CD4-positive, alpha-beta T cell treated with Interleukin-17A for 4 hours (primary cell): ENCODE results near the gene PDZRN3.

Source experiments
- DNase-seq: peaks from one replicate; pipeline ENCODE4 v3.0.0-alpha.2; 2020; ENCODE audit warnings: mixed read lengths

The PDZRN3 gene

GRCh38 chr3:73624821-73625665 is at the start of gene PDZRN3:
PDZRN3 (minus strand) TSS chr3:73624941.
- no peak for DNase-seq

- no peak for DNase-seq
Observed at GRCh38 chr3:73674280-73674679, 49.5 kb upstream of the PDZRN3 start.

GRCh38 chr3:73669260-73669659 is 44.5 kb upstream of the PDZRN3 start:
- no peak for DNase-seq

- no peak for DNase-seq
Observed at GRCh38 chr3:73668391-73668790, 43.6 kb upstream of the PDZRN3 start.

GRCh38 chr3:73667889-73668288 is 43.1 kb upstream of the PDZRN3 start:
- DNase-seq: no peak

GRCh38 chr3:73665286-73665685 is 40.5 kb upstream of the PDZRN3 start:
- DNase-seq: no peak

GRCh38 chr3:73664389-73664788 is 39.6 kb upstream of the PDZRN3 start:
- no peak for DNase-seq

- no peak for DNase-seq
Observed at GRCh38 chr3:73663495-73663894, 38.8 kb upstream of the PDZRN3 start.

GRCh38 chr3:73661265-73661664 is 36.5 kb upstream of the PDZRN3 start:
- DNase-seq: no peak

- no peak for DNase-seq
Observed at GRCh38 chr3:73658227-73658626, 33.5 kb upstream of the PDZRN3 start.

GRCh38 chr3:73657186-73657585 is 32.4 kb upstream of the PDZRN3 start:
- no peak for DNase-seq

GRCh38 chr3:73656241-73656890 is 31.6 kb upstream of the PDZRN3 start:
- DNase-seq: no peak

- no peak for DNase-seq
Observed at GRCh38 chr3:73655197-73655596, 30.5 kb upstream of the PDZRN3 start.

- no peak for DNase-seq
Observed at GRCh38 chr3:73653877-73654276, 29.1 kb upstream of the PDZRN3 start.

- DNase-seq: no peak
Observed at GRCh38 chr3:73653351-73653750, 28.6 kb upstream of the PDZRN3 start.

- DNase-seq: no peak
Observed at GRCh38 chr3:73652896-73653295, 28.2 kb upstream of the PDZRN3 start.

GRCh38 chr3:73637042-73637441 is 12.3 kb upstream of the PDZRN3 start:
- DNase-seq: no peak

GRCh38 chr3:73635254-73635653 is 10.5 kb upstream of the PDZRN3 start:
- no peak for DNase-seq

GRCh38 chr3:73633916-73634344 is 9.2 kb upstream of the PDZRN3 start:
- no peak for DNase-seq

GRCh38 chr3:73633453-73633852 is 8.7 kb upstream of the PDZRN3 start:
- DNase-seq: no peak

- DNase-seq: no peak
Observed at GRCh38 chr3:73626106-73626505, 1.4 kb upstream of the PDZRN3 start.

- DNase-seq: no peak
Observed at GRCh38 chr3:73624017-73624820, 522 bp downstream of the PDZRN3 start.

GRCh38 chr3:73623346-73623745 is 1.4 kb downstream of the PDZRN3 start:
- DNase-seq: no peak
